Activated CD8-positive, alpha-beta memory T cell treated with anti-CD3 and anti-CD28 coated beads for 48 hours (primary cell): Measurements from ENCODE around the gene GNAS-AS1.

Source experiments
- DNase-seq, 3 experiments: peaks; one replicate each; pipeline ENCODE4 v3.0.0-alpha.2; 2020; ENCODE audit warnings: low read depth in 2 of 3, low spot score in 2 of 3

Gene GNAS-AS1

DNA sequence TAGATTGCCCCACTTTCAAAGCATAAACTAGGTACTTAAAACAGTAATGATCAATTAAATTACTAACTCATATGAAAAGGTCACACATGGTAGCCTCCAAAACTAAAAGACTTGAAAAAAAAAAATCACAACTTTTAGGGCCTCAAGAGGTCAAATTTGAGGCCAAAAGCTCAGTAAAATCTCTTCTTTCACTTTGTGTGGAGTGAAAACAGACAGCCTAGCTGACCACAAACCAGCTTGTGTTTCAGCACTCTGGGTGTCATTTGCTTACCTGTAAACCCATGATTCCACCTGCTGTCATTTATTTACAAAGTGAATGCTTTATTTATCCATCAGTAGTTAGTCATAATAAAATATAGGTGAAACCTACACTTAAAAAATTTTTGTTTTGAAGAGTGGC, 35.8 kb upstream of the GNAS-AS1 start:
- DNase-seq, result no peak

DNA sequence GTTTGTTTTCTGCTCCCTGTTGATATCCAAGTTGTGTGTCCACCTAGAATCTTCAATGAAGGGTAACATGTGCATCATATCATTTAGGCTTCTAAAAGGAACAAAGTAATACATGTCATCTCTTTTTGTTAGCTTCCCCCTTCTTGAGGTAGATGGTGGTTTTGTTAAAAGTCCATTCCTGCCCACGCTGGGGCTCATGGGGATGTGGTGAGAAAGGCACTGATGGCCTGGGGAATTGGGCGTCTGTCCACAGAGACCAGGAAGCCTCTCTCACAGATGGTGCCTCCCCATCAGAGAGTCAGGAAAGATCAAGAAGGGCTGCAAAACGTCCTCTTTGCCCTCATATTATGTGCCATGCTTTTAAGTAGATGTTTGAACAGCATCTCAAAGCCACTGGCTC, 34.3 kb upstream of the GNAS-AS1 start:
- no peak for DNase-seq

DNA sequence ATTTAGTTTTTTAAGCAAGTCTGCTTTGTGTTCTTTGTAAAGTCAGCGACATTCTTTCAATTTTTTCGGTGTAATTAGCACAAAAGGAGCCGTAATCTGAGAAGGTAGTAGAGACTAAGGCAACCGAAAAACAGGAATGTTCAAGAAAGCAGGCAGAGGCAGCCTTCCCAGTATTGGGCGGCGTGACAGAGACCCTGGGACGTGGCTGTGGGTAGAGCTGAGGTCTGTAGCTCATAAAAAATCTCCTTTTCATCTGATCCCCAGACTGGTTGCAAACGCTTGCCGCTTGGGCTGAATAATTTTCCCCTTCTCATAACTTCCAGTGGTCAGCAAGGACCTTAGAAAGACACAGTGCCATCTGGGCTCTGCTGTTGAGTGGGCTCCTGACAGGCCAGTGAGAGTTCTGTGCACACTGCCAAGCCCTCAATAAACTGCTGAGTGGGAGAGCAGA, 32.6 kb upstream of the GNAS-AS1 start:
- no peak for DNase-seq

DNA sequence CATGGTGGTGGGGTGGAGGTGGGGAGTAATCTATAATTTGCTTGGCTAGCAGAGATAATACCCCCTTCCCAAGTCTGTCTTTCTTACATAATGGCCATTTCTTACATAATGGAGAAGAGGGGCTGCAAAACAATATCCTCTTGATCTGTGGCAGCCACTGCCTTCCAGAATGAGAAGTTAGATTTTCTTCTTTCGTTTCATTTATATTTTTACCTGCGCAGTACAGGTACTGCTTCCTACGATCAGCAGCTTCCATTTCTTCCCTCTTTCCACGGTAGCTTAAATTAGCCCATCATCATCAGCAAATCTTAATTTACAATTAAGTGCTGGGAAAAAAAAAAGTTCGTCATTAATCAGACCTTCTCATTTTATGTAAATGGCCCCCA, 32.0 kb upstream of the GNAS-AS1 start:
- no peak for DNase-seq

- DNase-seq, result no peak
Observed at GRCh38 chr20:58880994-58881752, 30.5 kb upstream of the GNAS-AS1 start.

DNA sequence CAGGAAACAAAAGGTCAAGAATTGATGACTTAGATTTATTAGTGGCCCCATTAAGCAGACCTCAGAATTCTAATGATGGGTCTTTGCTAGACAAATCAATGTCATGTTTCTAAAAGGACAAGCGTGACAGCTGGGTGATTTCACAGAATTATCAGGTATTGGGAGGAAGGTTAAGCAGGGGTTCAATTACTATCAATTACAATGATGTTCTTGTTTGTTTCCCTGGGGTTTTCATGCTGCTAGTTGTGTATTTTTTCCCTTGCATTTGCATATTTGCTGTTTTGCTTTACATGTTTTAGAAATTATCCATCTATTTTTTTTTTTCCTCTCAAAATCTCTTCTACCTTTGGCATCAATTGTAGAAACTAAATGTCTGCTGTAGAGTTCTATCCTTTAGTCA, 29.7 kb upstream of the GNAS-AS1 start:
- no peak for DNase-seq

DNA sequence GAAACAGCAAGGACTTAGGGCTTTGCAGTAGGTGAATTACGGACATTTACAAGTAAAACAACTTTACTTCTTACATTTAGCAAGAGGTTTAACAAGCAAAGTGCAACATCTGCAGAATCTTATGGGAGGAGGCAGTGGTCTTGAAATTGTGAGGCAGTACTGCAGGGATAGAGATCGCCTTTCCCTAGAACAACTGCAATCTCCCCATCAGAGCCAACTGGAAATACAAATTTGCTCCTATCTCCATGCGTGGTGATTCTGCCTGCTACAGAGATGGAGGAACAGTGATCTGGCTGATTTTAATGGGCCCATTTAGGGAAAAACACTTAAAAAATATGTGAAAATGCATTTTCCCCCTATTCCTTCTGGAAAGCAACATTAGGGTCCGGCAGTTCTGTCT, 27.7 kb upstream of the GNAS-AS1 start:
- no peak for DNase-seq

- DNase-seq, result no peak
Observed at GRCh38 chr20:58877976-58878360, 27.3 kb upstream of the GNAS-AS1 start.

GRCh38 chr20:58877050-58877975, 26.6 kb upstream of the GNAS-AS1 start:
- no peak for DNase-seq

- no peak for DNase-seq
Observed at GRCh38 chr20:58876437-58876836, 25.7 kb upstream of the GNAS-AS1 start.

DNA sequence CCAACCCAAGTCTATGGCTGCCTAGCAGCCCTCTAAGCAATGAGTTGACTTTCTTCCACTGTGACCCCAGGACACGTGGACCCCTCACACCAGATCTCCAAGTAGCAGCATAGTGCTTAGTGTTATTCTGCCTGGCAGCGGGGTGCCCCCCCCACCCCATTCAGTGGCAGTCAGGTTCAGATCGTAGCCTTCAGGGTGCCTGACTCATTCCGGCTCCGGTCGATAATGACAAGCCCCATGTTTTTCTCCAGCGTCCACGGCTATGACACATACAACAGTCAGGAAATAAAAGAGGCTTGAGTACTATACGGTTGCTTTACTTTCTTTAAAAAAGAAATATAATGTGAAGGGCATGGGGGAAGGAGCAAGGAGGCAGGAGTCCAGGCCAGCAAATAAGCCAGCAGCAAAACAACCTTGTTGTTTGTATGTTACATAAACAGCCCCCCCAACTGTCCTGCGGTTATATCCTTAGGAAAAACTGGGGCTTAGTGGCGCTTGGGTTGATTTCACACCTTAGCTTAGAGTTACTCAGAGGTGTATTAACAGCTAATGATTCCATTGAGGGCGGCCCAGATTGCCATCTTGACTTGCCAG, 24.9 kb upstream of the GNAS-AS1 start:
- DNase-seq, result no peak

DNA sequence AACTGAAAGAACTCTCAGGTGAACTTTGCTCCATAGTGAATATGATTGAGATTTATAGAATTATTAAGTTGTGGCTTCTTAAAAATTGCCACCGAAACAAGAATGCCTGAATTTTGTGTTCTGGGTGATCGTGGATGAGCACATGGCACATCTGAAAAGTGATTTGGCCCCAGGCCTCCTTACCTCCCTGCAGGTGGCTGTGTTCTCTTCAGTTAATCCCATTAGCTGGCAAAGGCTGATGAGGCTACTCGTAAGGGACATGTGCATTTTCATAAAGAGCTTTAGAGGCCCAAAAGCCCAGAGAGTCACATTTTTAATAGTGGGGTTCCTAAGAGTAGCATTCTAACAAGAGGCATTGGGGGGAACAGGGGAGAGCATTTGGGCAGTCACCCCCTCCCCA, 24.4 kb upstream of the GNAS-AS1 start:
- DNase-seq, result no peak

- no peak for DNase-seq
Observed at GRCh38 chr20:58874469-58874868, 23.8 kb upstream of the GNAS-AS1 start.

DNA sequence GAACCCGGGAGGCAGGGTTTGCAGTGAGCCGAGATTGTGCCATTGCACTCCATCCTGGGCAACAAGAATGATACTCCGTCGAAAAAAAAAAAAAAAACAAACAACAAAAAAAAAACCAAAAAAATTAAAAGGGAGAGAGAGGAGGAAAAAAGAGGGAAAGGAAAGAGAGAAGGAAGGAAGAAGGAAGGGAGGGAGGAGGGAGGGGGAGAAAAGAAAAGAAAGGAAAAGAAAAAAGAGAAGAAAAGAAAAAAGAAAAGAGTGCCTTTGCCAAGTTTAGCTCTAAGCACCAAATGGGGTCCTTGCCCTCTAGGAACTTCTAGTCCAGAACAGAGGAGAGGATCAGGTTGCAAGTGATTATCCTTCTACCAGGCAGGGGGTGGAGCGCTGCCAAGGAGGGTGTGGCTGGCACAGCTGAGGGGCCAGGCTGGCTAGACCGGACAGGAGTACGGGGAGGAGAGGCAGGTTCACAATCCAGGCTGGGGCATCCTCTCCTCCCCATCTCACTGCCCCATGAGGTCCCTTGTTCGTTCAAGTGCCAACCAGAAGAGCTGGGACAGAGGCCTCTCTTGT, 20.9 kb upstream of the GNAS-AS1 start:
- DNase-seq, result no peak

DNA sequence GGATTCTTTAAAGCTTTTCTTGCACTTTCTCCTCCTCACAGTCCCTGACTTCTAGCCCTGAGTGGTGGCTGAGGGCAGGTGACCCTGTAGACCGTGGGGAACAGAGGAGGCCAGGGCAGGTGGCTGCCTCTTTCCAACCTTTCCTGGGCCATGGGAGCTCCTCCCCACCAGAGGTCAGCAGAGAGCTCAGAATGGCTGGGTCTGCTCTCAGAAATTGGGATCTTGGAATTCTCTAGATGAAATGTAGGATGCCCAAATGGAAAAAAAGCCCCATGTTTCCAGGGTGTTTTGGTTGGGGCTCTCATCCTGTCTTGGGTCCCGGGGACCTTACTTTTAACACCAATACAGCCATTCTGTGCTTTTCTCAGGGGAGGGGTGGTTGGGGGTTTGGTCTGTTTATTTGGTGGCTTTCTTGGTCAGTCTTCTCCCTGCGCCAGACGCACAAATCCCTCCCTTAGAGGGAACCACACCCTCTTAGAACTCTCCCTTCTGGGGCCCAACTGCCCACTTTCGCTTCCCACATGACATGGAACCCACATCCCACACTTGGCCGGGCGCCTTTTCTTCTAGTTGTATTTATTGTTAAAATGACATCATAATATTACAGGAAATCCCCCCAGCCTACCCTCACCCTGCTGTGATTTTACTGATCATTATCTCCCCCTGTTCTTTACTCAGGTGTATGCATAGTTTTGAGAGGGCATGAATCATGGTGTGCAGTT, 19.8 kb upstream of the GNAS-AS1 start:
- DNase-seq, result no peak

DNA sequence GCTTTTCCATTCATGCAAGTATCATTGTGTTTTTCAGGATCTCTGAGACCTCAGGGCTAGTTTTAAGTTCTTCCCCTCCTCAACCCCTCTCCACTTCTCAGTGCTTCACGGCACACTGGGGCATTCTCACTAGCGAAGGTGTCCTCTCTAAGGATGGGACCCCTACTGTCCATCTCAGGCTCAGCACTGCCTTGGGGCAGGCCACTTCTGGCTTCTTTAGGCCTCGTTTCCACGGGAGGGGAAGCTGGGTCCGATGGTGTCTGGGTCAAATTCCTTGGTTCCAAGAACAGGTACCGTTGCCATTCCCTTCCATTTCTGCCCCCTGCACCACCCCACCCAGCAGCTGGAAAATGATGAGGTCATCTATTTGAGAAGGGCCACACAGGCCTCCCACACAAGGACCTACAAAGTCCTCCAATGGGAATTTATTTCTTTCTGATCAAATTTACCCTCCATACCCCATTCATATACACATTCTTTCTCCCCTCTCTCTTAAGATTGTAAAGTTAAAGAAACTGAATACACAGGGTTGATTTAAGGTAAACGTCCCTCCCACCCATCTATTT, 19.0 kb upstream of the GNAS-AS1 start:
- no peak for DNase-seq

DNA sequence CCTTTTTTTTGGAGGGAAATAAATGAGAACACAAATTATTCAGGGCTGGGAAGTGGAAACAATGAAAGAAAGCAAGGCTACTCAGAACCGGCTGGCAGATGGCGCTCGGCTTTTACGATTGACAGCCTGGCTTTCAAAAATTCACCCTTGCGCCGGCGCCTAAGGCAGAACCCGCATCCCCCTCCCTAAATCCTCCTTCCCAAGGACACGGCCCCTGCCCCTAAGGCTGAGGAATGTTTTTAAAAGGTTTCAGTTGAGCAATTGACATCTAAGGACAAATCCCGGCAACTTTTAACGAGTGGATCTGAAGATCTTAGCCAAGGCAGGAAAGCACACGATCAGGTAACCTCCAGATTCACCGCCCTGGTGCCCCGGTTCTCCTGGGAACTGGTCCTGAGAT, 18.1 kb upstream of the GNAS-AS1 start:
- no peak for DNase-seq

GRCh38 chr20:58867211-58867610, 16.5 kb upstream of the GNAS-AS1 start:
- no peak for DNase-seq

DNA sequence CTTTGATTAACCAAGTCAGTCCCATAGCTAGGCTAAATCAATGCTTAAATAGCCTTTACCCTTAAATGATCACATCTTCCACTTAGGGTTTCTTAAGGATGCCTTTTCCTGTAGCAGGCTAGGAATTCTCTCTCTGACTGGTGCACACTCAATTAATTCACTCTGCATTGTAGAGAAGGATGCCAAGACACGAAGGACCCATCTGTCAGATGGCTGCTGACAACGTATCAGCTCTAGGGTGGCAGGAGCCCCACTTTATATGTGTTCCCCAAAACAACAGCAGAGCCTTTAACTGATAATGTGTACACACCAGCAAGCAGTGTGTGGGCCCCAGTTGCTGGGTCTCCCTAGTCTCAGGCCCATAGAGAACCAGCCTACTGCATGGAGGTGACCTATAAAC, 15.1 kb upstream of the GNAS-AS1 start:
- DNase-seq, result no peak

- DNase-seq, result no peak
Observed at GRCh38 chr20:58864346-58864745, 13.6 kb upstream of the GNAS-AS1 start.
